PFSK-1 (cell line): ENCODE results near the gene MYO3A.

Source experiments
- FOXP2 ChIP-seq: optimal IDR thresholded peaks from 2 replicates; pipeline ENCODE3; 2011; ENCODE audit warnings: borderline replicate concordance, control low read depth, inconsistent platforms; ENCODE audit not compliant: insufficient read depth; ENCODE audit errors: extremely low read length, extremely low read depth
- POLR2AphosphoS5 ChIP-seq: IDR thresholded peaks from 2 replicates; pipeline ENCODE4 v1.6.1; 2012; ENCODE audit warnings: low read depth, mild to moderate bottlenecking, control low read depth, low read length, moderate library complexity
- TF ChIP-seq, protein P1 (sequence below), 2 experiments: IDR thresholded peaks; 2 replicates each; pipeline versions ENCODE4 v1.6.1 to v1.8.0; 2011 to 2012; ENCODE audit warnings: low read depth in 2 of 2, low read length in 2 of 2, control low read depth in 1 of 2, inconsistent platforms in 1 of 2, mild to moderate bottlenecking in 1 of 2, moderate library complexity in 1 of 2; ENCODE audit not compliant: insufficient read depth in 1 of 2

GRCh38 chr10:26232174-26232573 is 298.1 kb downstream of the MYO3A start:
- TF ChIP-seq FOXP2 (no peak), POLR2AphosphoS5 (no peak)
- TF ChIP-seq, protein P1, sequence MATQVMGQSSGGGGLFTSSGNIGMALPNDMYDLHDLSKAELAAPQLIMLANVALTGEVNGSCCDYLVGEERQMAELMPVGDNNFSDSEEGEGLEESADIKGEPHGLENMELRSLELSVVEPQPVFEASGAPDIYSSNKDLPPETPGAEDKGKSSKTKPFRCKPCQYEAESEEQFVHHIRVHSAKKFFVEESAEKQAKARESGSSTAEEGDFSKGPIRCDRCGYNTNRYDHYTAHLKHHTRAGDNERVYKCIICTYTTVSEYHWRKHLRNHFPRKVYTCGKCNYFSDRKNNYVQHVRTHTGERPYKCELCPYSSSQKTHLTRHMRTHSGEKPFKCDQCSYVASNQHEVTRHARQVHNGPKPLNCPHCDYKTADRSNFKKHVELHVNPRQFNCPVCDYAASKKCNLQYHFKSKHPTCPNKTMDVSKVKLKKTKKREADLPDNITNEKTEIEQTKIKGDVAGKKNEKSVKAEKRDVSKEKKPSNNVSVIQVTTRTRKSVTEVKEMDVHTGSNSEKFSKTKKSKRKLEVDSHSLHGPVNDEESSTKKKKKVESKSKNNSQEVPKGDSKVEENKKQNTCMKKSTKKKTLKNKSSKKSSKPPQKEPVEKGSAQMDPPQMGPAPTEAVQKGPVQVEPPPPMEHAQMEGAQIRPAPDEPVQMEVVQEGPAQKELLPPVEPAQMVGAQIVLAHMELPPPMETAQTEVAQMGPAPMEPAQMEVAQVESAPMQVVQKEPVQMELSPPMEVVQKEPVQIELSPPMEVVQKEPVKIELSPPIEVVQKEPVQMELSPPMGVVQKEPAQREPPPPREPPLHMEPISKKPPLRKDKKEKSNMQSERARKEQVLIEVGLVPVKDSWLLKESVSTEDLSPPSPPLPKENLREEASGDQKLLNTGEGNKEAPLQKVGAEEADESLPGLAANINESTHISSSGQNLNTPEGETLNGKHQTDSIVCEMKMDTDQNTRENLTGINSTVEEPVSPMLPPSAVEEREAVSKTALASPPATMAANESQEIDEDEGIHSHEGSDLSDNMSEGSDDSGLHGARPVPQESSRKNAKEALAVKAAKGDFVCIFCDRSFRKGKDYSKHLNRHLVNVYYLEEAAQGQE (IDR thresholded peaks at IDR 0.05; ENCODE audit: insufficient read depth in 1 of 2, low read depth in 2 of 2, low read length in 2 of 2), result no peak
